HG03432 (cell line): Measurements from ENCODE around the gene WAS.

Experiments used
- ATAC-seq: cut with Tn5 transposase; IDR thresholded peaks from one replicate; pipeline ENCODE4 v1.9.1; 2021; ENCODE audit warnings: mild to moderate bottlenecking, moderate library complexity; ENCODE audit not compliant: unreplicated experiment

The WAS gene

GRCh38 chrX:48711162-48711928, 27.7 kb downstream of the WAS start:
- no peak for ATAC-seq

GRCh38 chrX:48711929-48712505, 28.4 kb downstream of the WAS start:
- no peak for ATAC-seq

DNA sequence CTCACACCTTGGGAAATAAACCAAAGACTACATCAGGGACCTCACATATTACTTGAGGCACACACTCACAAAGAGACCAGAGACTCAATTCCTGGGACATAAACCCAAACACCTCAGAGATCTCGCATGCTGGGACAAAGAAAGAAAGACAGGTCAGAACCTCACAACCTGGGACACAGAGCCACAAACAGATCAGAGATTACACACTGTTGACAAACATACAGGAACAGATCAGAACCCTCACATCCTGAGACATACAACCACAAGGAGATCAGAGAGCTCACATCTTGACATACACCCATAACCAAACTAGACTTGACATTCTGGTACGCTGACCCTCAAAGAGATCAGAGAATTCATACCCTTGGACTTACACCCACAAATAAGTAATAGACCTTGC, 30.2 kb downstream of the WAS start:
- ATAC-seq: no peak

DNA sequence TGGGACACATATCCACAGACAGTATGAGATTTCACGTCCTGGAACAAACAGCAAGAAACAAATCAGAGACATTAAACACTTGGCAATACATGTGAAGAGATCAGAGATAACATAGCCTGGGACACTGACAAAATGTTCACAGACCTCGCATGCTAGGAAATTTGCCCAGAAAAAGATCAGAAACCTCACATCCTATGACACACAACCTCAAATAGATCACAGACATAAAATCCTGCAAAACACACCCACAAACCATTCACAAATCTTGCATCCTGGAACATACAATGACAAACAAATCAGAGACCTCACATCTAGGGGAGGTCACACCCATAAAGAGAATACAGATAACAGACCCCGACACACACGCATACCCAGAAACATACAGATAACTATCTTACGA, 31.0 kb downstream of the WAS start:
- no peak for ATAC-seq

DNA sequence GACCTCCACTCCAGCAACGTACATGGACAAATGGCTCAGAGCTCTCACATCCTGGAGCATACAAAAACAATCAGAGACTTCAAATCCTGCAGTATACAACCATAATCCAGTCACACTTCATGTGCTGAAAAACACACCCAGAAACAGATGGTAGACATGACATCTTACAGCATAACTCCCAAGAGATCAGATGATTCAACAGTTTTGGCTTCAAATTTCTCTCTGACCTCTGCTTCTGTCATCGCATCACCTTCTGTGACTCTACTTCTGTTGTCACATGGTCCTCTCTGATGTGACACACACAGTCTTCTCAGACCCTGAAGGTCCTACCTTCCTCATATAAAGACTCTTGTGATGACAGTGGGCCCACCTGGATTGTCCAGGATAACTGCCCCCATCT, 31.5 kb downstream of the WAS start:
- ATAC-seq: no peak

DNA sequence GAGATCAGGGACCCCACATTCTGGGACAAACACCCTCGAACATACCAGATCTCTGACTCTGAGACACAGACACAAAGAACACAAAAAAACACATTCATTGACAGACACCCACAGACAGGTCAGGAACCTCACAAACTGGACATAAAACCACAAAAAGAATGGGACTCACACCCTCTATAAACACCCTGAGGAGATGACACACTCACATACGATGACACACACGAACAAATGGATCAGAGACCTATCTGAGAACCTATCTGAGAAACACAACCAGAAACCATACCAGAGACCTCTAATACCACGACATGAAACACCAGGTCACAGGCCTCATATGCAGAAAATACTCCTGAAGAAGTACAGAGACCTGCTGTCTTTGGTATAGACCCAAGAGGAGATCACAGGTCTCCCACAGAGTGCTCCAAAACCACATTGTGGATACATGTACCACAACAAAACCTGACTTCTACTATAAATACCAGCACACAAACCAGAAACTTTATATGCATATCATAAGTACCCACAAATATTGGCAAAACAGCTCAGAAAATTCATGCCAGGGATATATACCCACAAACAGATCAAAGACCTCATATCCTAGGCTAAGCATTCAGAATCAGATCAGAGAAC, 32.4 kb downstream of the WAS start:
- no peak for ATAC-seq

DNA sequence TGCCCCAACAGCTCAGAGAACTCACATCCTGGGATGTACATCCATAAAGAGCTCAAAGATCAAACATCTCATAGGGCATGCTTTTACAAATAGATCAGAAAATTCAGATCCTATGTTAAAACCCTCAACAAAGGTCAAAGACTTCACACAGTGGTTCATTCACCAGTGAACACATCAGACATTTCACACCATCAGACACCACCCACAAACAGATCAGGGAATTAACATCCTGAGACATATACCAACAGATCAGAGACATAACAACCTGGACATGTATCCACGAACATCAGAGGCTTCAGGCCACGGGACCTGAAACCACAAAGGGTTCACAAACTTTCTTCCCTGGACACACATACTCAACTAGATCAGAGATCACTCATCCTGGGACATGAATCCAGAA, 36.4 kb downstream of the WAS start:
- no peak for ATAC-seq

- no peak for ATAC-seq
Observed at GRCh38 chrX:48720577-48721250, 37.1 kb downstream of the WAS start.

DNA sequence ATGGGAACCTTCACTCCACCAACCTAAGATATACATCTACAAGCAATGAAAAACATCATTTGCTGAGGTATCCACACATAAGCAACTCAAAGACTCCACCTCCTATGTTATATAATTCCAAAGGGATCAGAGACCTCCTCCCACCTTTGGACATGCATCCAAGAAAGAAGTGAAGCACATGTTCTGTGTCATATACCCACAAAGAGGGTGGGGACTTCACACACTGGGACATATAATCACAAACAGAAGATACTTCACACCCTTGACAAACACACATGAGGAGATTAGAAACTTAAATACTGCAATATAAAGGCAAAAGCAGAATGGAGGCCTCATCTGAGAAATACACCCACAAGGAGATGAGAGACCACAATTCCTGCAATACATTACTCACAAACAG, 38.3 kb downstream of the WAS start:
- ATAC-seq: no peak

DNA sequence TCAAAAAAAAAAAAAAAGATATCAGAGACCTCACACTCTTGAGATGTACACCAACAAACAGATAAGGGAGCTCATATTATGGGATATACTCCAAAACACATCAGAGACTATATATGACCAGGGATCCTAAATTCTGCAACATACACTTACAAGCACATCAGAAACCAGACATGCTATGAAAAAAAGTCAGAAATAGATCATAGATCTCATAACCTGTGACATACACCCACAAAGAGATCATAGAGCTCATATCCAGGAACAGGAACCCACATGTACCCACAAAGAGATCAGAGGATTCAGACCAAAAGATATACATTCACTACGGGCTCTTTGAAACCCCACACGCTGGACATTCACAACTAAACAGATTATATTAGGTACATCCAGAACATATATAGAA, 43.0 kb downstream of the WAS start:
- no peak for ATAC-seq

- ATAC-seq: no peak
Observed at GRCh38 chrX:48728653-48729052, 45.1 kb downstream of the WAS start.

DNA sequence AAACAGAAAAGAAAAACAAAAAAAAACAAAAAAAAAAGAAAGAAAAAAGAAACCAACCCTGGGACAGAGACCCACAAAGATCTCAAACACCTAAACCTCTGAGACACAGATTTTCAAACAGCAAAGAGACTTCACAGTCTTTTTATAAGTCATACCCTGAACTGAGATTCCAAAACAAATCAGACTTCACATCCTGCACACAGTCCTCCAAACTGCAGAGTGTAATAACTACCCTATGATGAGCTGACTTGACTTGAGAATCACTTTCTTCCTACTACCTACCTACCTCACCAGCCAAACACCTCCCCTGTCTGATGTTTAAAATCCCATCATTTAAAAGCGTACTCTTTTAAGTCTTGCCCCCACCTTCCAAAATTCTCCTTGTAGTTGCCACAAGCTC, 52.7 kb downstream of the WAS start:
- ATAC-seq: no peak

DNA sequence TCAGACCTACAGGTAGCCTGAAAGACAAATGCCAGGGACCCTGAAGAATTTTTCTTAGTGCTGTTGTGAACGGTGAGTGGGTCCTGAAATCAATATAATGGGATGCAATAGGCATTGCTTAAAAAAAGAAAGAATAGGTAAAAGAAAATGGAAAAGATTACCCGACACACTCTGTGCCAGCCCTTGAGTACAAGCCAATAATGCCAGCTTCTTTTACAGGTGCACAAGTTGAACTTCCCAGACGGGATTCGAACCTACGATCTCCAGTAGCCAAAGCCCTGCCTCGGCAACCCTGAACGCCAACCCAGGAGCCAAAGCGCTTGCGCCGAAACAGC, 53.2 kb downstream of the WAS start:
- no peak for ATAC-seq

DNA sequence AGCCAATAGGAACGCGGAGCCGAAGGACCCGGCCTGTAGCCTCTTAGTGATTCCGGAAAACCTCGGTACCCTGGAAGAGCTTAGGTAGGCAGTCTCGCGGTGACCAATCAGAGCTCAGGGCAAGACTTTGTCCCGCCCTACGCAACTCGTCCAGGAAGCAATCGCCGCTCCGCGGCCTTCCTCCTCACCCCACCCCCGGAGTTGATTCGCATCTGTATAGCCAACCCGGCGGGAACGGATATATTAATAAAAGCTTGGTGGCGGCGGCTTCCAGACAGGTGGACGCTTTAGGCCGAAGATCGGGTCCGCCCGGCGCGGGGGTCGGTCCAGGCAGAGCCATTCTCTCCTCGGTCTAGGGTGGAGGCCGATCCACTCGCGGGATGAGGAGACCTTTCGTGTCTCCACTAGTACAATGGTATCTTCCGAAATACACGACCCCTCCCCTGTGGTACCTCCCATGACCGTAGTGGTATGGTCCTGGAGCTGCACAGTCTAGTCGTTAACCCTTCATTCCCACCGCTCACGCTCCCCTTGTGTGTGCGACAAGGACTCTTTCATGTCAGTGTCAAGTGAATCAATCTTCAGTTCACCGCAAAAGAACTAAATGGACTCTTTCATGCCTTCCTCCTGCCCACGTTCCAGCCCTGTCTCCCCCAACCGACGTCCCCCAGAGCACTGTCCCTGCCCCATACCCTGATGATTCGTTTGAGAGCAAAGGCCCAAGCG, 53.8 kb downstream of the WAS start:
- ATAC-seq: peak; percentile 98

DNA sequence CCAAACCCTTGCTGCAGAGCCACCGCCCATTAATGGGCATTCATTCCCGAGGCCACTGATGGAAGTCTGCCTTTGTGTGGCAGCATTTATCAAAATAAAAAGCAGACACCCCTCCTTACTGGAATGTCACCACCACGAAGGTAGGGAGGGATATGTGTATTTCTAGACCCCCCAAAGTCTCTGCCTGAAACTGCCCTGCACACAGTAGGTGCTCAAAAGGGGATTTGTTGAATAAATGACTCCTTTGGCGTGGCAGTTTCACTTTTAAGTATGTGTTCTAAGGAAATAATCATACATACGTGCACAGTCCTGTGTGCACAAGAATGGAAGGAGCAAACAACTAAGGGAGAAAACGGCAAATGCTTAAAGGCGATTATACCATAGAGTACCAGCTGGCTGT, 54.3 kb downstream of the WAS start:
- ATAC-seq: no peak
